Cardiac fibroblast (primary cell): ENCODE measurements around the gene SERTAD2.

Experiments used
- DNase-seq, 2 donors: peaks; one replicate each; pipeline versions ENCODE4 v3.0.0 to v3.0.0-alpha.2; 2010; ENCODE audit warnings: low read depth in 2 of 2
- H3K4me3 ChIP-seq, 2 donors: replicated peaks in 1 of 2; 1 replicate in 1 of 2; 2 replicates in 1 of 2; pipeline ENCODE4 v1.5.1; 2011; ENCODE audit warnings: low read depth in 2 of 2, low read length in 2 of 2, mild to moderate bottlenecking in 2 of 2, moderate library complexity in 1 of 2
- CTCF ChIP-seq: IDR thresholded peaks from one replicate; pipeline ENCODE4 v1.5.1; 2011; ENCODE audit warnings: low read depth, mild to moderate bottlenecking, low read length, inconsistent platforms

Gene SERTAD2

DNA sequence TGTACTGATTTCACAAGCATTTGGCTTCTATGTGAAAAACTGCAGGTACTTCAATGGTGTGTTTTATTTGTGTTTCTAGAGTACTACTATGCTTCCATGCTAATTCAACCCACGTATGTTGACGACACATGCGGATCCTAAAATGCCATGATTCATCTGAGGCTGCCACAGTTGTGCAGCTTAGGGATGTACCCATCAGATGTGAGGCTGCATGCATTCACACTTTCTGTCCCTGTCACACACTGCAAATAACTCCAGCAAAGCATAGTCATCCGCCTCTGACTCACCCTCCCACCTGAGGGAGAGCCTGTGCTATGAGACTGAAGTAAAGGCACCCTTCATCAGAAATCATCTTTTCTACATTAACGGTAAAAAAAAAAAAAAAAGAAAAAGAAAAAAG lies 22.1 kb upstream of the SERTAD2 start:
- DNase-seq = peak in 1 of 2 donors; percentile 35
- H3K4me3 ChIP-seq = no peak overlapping the region
- TF ChIP-seq CTCF = no peak

GRCh38 chr2:64672708-64673107 lies 19.0 kb upstream of the SERTAD2 start:
- no peak overlapping the region for H3K4me3 ChIP-seq
- DNase-seq = no peak
- TF ChIP-seq CTCF = no peak

DNA sequence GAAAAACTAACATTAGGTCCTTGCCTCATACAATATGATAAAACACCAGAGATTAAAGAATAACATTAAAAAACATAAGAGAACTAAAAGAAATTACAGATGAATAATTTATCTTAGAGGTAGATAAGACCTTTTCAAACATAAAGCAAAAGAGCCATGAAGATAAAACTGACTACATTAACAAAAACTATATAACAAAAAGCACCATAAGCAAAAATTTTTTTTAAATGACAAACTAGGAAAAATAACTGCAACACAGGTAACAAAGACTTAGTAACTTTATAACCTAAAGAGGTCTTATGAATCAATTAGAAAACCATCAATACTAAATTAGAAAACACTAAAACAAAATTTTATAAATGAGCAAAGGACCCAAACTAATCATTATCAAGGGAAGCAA lies 16.3 kb upstream of the SERTAD2 start:
- TF ChIP-seq CTCF = no peak
- DNase-seq = no peak
- no peak overlapping the region for H3K4me3 ChIP-seq

DNA sequence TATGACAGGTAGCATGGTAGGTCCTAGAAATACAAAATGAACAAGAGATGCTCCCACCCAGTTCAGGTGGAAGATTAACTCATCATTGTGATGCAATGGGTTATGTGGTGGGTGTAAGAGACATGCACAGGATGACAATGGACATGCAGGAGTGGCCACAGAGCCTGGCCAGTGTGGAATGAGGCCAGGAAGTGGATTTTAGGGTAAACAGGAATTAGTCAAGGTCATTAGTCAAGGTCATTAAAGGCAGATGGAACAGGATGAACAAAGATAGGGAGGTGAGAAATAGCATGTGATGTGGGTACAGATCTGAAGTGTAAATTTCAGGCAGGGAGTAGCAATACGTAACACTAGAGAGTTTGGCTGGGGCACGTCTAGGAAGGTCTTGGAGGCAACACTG lies 15.6 kb upstream of the SERTAD2 start:
- DNase-seq = no peak
- TF ChIP-seq CTCF = no peak
- no peak overlapping the region for H3K4me3 ChIP-seq

- no peak for DNase-seq
- TF ChIP-seq CTCF = no peak
- H3K4me3 ChIP-seq = no peak overlapping the region
These were observed 14.8 kb upstream of the SERTAD2 start for GRCh38 chr2:64668542-64668941.

DNA sequence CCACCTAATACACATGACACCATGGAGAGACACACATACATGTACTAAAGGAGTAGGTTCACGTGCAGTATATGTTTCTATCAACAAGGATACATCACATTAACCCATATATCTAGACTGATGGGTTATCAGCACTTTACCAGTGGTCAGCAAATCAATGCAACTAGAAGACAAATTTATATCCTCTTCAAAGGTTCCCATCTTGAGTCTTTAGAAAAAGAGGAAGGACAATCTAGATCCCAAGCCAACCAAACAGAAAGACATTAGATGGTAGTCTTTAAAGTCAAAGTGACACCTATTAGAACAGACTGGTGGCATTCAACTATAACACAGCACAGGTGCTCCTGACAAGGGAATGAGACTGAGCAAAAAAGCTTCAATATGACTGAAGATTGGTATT lies 13.8 kb upstream of the SERTAD2 start:
- no peak for DNase-seq
- H3K4me3 ChIP-seq = no peak overlapping the region
- TF ChIP-seq CTCF = no peak

DNA sequence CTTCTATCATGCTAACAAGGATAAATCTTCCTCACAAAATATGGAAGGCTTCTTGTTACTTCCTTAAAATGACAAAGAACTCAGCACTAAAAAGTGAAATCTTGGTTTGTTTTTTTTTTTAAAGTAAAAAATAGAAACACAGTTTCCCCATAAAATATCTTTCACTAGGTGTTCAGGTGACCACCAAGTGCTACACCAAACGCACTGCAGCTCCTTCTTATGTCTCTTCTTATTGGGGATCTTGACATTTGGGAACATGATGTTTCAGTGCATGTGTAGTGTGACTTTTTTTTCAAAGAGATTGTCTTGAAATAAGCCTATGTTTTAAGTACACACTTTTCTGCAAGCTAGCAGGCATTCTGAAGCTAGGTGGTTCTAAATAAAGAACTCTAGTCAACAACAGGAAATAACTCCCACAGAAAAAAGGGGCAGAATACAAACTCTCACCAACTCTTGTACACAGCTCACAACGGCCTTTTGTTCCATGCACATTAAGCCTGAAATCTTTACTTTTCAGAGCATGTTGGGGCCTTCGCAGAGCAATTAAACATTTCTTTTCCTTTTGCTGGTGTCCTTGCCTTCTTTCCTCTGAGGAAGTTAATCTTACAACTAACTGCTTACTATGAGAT lies 13.2 kb upstream of the SERTAD2 start:
- no peak overlapping the region for H3K4me3 ChIP-seq

More for the DNA sequence above, 13.2 kb upstream of the SERTAD2 start:
- peak in 1 of 2 donors; percentile 47 for DNase-seq
- no peak for TF ChIP-seq CTCF
